Adrenal gland (tissue), 12 donors: ENCODE data around the gene C19orf47. TPM values are rescaled to one million over a fixed set of nuclear protein-coding genes. Genes with fewer than 3 reads are reported as not detected.
A peak's percentile ranks its signal among the peaks of the same experiment; 100 is the strongest.

Experiments used
- DNase-seq, 7 donors: peaks; one replicate each; pipeline ENCODE4 v3.0.0-alpha.2; 2019 to 2020
- H3K27ac ChIP-seq, 5 donors: fragments of 200-600 bp; sonication (generic) in 4 of 5; 1 replicate in 3 of 5; 2 replicates in 2 of 5; pipeline versions ENCODE4 v1.5.1 to v1.8.0; 2016 to 2020; ENCODE audit warnings: mild to moderate bottlenecking in 1 of 5
- H3K27me3 ChIP-seq: fragments of 200-600 bp; 2 replicates; pipeline ENCODE4 v1.8.0; 2021
- H3K36me3 ChIP-seq, 2 donors: fragments of 200-600 bp; replicated peaks in 1 of 2; 1 replicate in 1 of 2; 2 replicates in 1 of 2; pipeline versions ENCODE4 v1.5.1 to v1.8.0; 2018 to 2022
- H3K4me1 ChIP-seq, 2 donors: fragments of 200-600 bp; replicated peaks in 1 of 2; 1 replicate in 1 of 2; 2 replicates in 1 of 2; pipeline versions ENCODE4 v1.5.1 to v1.8.0; 2018 to 2021
- H3K4me3 ChIP-seq, 4 donors: fragments of 200-600 bp; sonication (generic) in 3 of 4; one replicate each; pipeline ENCODE4 v1.5.1; 2016 to 2018
- H3K9me3 ChIP-seq, 3 donors: fragments of 200-600 bp; sonication (generic) in 1 of 3; replicated peaks in 1 of 3; 1 replicate in 2 of 3; 2 replicates in 1 of 3; pipeline versions ENCODE4 v1.5.1 to v1.8.0; 2016 to 2021
- POLR2A ChIP-seq, 2 donors: fragments of 450-650 bp; IDR thresholded peaks; one replicate each; pipeline ENCODE4 v1.6.1; 2017; ENCODE audit warnings: antibody characterized with exemption in 2 of 2, mild to moderate bottlenecking in 2 of 2, moderate library complexity in 1 of 2
- WGBS, 4 donors: extraction: QIAGEN DNeasy Blood & Tissue Kit in 2 of 4; methylation state at CpG; one replicate each; pipeline versions ENCODE4 v1.1.5 to v1.1.7; 2013 to 2017; 5-methylcytosine and 5-hydroxymethylcytosine counted together
- intact Hi-C, 2 donors: fragments of 100-400 bp; cut with DNase I; formaldehyde crosslinking; loops; one replicate each; pipeline versions ENCODE4 v1.14.1 to v1.15.0; 2022 to 2023
- polyA plus RNA-seq, 3 donors: library from polyadenylated mRNA; stranded (reverse); fragments of 200-250 nt in 2 of 3; fragments of 350-450 nt in 1 of 3; fragmentation: Illumina TruSeq in 1 of 3; extraction: RNeasy Lipid Tissue Mini Kit (QIAGEN cat#74804) in 1 of 3; gene quantifications; one replicate each; pipeline ENCODE4 v1.2.3, GENCODE V29; 2013 to 2014
- total RNA-seq, 9 donors: library from RNA; depleted of rRNA in 4 of 9; stranded (reverse); fragments of >200 nt in 4 of 9; fragments of 120-200 nt in 1 of 9; fragmentation: NEBNext Ultra II Directional in 1 of 9; extraction: Animal tissue kit (Norgen Biotek cat#: 25700) in 1 of 9; gene quantifications; one replicate each; pipeline versions ENCODE4 v1.1.0 to v1.2.4, GENCODE V29; 2013 to 2023
- TF ChIP-seq, protein P1 (sequence below), 6 experiments: fragments of 450-650 bp in 4 of 6; fragments of 200-600 bp in 2 of 6; sonication (generic) in 1 of 6; IDR thresholded peaks; 1 replicate in 5 of 6; 2 replicates in 1 of 6; pipeline versions ENCODE4 v1.5.1 to v1.8.0; 2016 to 2021; ENCODE audit warnings: antibody characterized with exemption in 6 of 6, mild to moderate bottlenecking in 2 of 6, moderate library complexity in 1 of 6
- donor health status: healthy with polysubstance abuse.
- donor health status: Bipolar disorder and iron deficiency.
- donor health status: DM: yes; HTN: yes; CAD: no.
- donor health status: DM: no; HTN: no; CAD: no.
- donor health status: DM: no; HTN: no; CAD: no.
- donor health status: DM: yes; HTN: yes; CAD: no.

The C19orf47 gene
- total and polyA plus RNA-seq, 12 donors, result 7.0 to 20.9 (median 14.6) TPM

GRCh38 chr19:40323705-40324104 lies 24.5 kb downstream of the C19orf47 start:
- H3K27me3 ChIP-seq, result no peaks in the 10 kb centered on the region
- WGBS, 4 donors, result 90 to 95% (median 94%) methylated on average over 12 to 13 of the region's 13 CpGs
- no peak overlapping the region for H3K4me3 ChIP-seq
- no peak for DNase-seq
- H3K4me1 ChIP-seq, result peaks cover 0 to 10% of the 10 kb centered on the region in 2 donors
- TF ChIP-seq POLR2A (IDR thresholded peaks at IDR 0.05), result no peak
- TF ChIP-seq, protein P1, sequence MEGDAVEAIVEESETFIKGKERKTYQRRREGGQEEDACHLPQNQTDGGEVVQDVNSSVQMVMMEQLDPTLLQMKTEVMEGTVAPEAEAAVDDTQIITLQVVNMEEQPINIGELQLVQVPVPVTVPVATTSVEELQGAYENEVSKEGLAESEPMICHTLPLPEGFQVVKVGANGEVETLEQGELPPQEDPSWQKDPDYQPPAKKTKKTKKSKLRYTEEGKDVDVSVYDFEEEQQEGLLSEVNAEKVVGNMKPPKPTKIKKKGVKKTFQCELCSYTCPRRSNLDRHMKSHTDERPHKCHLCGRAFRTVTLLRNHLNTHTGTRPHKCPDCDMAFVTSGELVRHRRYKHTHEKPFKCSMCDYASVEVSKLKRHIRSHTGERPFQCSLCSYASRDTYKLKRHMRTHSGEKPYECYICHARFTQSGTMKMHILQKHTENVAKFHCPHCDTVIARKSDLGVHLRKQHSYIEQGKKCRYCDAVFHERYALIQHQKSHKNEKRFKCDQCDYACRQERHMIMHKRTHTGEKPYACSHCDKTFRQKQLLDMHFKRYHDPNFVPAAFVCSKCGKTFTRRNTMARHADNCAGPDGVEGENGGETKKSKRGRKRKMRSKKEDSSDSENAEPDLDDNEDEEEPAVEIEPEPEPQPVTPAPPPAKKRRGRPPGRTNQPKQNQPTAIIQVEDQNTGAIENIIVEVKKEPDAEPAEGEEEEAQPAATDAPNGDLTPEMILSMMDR (IDR thresholded peaks at IDR 0.05), result no peak
- peaks cover 0 to 75% of the 10 kb centered on the region in 2 donors for H3K36me3 ChIP-seq
- no peaks in the 10 kb centered on the region for H3K9me3 ChIP-seq
- intact Hi-C loops, result no loop called here
- H3K27ac ChIP-seq, result no peak overlapping the region

GRCh38 chr19:40322951-40323615 lies 25.1 kb downstream of the C19orf47 start:
- peaks cover 0 to 74% of the 10 kb centered on the region in 2 donors for H3K36me3 ChIP-seq
- peaks cover 0 to 10% of the 10 kb centered on the region in 2 donors for H3K4me1 ChIP-seq
- intact Hi-C loops, result no loop called here
- no peak overlapping the region for H3K4me3 ChIP-seq
- H3K27me3 ChIP-seq, result no peaks in the 10 kb centered on the region
- WGBS, 4 donors, result 91 to 96% (median 94%) methylated on average over 15 of the region's 15 CpGs
- H3K27ac ChIP-seq, result no peak overlapping the region
- H3K9me3 ChIP-seq, result no peaks in the 10 kb centered on the region
- TF ChIP-seq, protein P1 (IDR thresholded peaks at IDR 0.05), result no peak
- TF ChIP-seq POLR2A (IDR thresholded peaks at IDR 0.05), result no peak
- no peak for DNase-seq

DNA sequence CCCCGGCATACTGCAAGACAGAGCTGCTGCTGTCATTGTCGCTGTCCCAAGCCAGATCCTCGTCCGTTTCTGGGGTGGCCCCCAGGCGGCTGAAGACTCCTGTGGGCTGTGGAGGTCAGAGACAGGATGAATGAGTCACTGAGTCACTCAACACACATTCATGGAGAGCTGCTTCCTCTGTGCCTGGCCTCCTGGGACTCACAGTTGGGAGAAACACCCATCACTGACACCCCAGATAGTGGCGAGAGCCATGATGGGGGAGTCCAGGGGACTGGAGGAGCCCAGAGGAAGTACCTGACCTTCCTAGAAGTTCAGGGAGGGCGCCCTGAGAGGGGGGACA lies 26.0 kb downstream of the C19orf47 start:
- peaks cover 0 to 10% of the 10 kb centered on the region in 2 donors for H3K4me1 ChIP-seq
- peaks cover 0 to 66% of the 10 kb centered on the region in 2 donors for H3K36me3 ChIP-seq
- no peak for TF ChIP-seq POLR2A (IDR thresholded peaks at IDR 0.05)
- TF ChIP-seq, protein P1 (IDR thresholded peaks at IDR 0.05), result peak in 1 of 6 experiments; percentile 16
- intact Hi-C loops, result no loop called here
- H3K9me3 ChIP-seq, result no peaks in the 10 kb centered on the region
- H3K27me3 ChIP-seq, result no peaks in the 10 kb centered on the region
- H3K27ac ChIP-seq, result peak overlapping the region in 2 of 5 donors; percentile 6 to 43
- peak in 1 of 7 donors; percentile 42 for DNase-seq
- 63 to 83% (median 65%) methylated on average over 6 to 7 of the region's 7 CpGs for WGBS, 4 donors
- no peak overlapping the region for H3K4me3 ChIP-seq

- no peaks in the 10 kb centered on the region for H3K9me3 ChIP-seq
- H3K4me1 ChIP-seq, result peaks cover 0 to 10% of the 10 kb centered on the region in 2 donors
- intact Hi-C loops, result no loop called here
- H3K27ac ChIP-seq, result peak overlapping the region in 2 of 5 donors; percentile 6 to 43
- H3K27me3 ChIP-seq, result no peaks in the 10 kb centered on the region
- TF ChIP-seq, protein P1 (IDR thresholded peaks at IDR 0.05), result no peak
- no peak for TF ChIP-seq POLR2A (IDR thresholded peaks at IDR 0.05)
- WGBS, 4 donors, result 63 to 75% (median 72%) methylated on average over 9 to 27 of the region's 27 CpGs
- H3K4me3 ChIP-seq, result no peak overlapping the region
- peak in 6 of 7 donors; percentile 39 to 60 (median 48) for DNase-seq
- peaks cover 0 to 64% of the 10 kb centered on the region in 2 donors for H3K36me3 ChIP-seq
Observed at GRCh38 chr19:40321566-40322270, 26.5 kb downstream of the C19orf47 start.
